HT1080 (cell line): ENCODE measurements around the gene CDK11A. TPM values are rescaled to one million over a fixed set of nuclear protein-coding genes. Genes with fewer than 3 reads are reported as not detected.

Source experiments
- DNase-seq: peaks from one replicate; pipeline ENCODE4 v3.0.0-alpha.2; 2015; ENCODE audit warnings: low read depth
- polyA plus RNA-seq, 2 experiments: library from polyadenylated mRNA; depleted of rRNA; stranded (reverse); fragments of >200 nt; gene quantifications; 2 replicates each; pipeline ENCODE4 v1.2.3, GENCODE V29; 2015
- total RNA-seq: library from RNA; depleted of rRNA; stranded (reverse); fragments of >200 nt; shearing (Covaris generic); gene quantifications from 2 replicates; pipeline ENCODE4 v1.2.3, GENCODE V29; 2014; rRNA removed

Gene CDK11A
- 11.8 and 13.4 TPM in 2 replicates for total RNA-seq
- polyA plus RNA-seq (2015; cell fraction: cytosol; rRNA removed), result 4.7 and 5.4 TPM in 2 replicates
- 54.3 and 60.9 TPM in 2 replicates for polyA plus RNA-seq (2015; cell fraction: nucleus; rRNA removed)

DNA sequence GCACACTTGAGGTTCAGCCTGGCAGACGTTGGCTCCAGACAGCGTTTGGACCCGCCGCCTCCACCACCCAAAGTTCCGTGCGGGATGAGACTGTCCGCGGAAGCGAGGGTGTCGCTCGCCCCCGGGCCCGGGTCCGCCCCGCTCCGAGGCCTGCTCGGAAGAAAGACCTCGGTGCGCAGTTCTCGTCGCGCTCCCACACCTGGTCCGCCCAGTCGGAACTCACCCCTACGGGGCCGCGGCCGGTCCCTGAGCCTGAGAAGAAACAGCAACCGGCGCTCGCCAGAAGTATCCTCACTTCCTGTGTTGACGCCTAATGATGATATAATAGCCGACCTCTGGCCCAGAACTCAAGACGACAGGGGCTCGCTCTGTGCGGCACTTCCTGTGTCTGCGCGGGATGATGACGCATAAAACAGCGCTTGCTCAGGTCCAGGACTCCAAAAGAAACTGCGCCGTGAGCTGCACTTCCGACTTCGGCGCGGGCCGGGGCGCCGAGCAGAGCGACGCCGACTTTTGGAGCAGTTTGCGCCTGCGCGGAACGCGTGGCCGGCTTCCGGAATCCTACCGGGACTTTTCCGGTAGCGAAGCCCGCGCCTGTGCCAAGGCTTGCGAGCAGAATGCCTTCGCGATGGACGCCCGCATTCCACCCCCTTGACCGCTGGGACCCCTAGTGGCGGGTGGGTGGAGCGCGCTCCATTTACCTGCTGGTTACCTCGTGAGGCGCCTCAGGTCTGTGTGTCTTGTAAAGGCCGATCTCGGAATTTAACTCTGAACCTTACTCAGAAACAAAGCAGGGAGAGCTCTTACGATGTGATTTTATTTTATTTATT, at the start of gene CDK11A:
Gene CDK11A, minus strand, starts transcription at position 323 of the 830 bp plus-strand sequence. CDS start 1,539 bp downstream, outside the sequence.
- peak; percentile 100 for DNase-seq

DNA sequence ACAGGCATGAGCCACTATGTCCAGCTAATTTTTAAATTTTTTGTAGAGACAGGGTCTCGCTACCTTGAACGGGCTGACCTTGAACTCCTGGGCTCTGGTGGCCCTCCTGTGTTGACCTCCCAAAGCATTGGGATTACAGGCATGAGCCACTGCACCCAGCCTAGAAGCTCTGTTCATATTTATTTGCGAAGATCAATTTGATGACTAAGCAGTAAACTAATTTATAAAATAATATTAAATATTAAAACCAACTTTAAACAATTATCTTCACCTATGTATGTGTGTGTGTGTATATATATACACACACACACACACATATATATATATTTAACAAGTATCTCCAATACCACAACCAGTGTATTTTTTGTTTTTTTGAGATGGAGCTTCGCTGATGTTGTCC, 49.7 kb upstream of the CDK11A start:
- no peak for DNase-seq

DNA sequence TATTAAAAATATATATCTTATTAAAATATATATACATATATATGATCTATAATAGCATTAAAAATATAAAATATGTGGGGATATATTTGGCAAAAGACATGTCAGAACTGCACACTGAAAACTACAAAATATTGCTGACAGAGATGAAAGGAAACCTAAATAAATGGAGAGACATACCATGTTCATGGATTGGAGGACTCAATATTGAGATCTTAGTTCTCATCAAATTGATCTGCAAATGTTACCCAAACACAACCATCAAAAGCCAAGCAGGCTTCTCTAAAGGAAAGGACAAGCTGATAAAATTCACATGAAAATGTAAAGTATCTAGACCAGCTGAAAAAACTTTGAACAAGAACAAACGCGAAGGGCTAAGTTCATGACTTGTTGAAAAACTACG, 46.9 kb upstream of the CDK11A start:
- no peak for DNase-seq

DNA sequence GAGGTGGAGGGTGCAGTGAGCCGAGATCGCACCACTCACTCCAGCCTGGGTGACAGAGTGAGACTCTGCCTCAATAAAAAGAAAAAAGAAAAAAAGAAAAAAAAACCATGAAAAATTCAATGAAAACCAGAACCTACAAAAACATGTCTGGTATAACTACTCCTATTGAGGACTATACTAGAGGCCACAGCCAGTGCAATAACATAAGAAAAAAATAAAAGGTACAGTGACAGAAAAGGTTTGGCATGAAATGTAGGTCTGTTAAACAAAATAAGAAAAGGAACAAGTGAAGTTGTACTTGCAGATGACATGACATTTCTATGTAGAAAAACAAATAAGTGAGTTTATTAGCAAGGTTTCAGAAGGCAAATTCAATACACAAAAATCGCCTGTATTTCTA, 45.9 kb upstream of the CDK11A start:
- DNase-seq, result no peak

DNA sequence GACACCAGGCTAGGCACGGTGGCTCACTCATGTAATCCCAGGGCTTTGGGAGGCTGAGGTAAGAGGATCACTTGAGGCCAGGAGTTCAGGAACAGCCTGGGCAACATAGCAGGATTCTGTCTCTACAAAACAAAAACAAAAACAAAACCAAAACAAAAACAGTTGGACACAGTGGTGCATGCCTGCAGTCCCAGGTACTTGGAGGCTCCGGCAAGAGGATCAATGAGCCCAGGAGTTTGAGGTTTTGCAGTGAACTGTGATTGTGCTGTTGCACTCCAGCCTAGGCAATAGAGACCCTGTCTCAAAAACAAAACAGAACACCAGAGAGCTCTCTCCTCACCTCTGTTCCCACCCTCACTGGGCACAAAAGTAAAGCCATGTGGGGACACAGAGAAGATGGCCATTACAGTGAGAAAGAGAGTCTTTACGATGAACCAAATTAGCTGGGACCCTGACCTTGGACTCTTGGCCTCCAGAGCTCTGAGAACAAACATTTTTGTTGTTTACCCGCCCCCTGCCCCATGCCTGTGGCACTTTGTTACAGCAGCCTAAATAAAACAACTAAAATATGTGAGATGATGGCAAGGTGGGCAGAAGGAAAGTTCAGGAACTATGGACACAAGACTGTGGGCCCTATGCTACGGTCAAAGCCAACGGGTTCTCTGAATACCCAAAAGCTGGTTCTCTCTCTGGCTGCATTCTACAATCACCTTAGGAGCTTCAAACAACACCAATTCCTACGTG, 44.3 kb upstream of the CDK11A start:
- no peak for DNase-seq

DNA sequence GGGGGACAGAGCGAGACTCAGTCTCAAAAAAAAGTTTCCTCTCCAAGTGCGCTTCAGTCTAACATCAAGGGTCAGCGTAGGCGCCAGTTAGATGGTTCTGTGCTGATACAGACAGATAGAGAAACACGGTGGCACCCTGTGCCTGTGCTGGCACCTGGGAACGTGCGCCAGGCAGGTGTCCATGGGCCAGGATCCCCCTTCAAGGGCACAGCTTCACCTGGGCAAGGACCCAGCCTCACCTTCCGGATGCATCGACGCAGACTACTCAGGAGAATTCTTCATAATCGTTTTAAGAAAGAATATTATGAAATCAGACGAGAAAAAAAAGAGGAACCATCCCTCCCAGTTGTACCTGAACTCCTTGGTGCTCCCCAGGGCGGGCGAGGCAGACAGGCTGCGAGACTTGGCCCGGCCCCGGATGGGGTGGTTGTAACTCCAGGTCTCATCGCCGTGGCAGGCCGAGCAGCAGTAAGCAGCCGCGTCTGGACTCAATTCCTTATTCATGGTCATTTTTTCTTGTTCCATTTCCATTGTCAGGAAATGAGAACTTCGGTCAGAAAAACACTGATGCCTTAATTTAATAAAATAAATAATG, 40.8 kb upstream of the CDK11A start:
- no peak for DNase-seq

DNA sequence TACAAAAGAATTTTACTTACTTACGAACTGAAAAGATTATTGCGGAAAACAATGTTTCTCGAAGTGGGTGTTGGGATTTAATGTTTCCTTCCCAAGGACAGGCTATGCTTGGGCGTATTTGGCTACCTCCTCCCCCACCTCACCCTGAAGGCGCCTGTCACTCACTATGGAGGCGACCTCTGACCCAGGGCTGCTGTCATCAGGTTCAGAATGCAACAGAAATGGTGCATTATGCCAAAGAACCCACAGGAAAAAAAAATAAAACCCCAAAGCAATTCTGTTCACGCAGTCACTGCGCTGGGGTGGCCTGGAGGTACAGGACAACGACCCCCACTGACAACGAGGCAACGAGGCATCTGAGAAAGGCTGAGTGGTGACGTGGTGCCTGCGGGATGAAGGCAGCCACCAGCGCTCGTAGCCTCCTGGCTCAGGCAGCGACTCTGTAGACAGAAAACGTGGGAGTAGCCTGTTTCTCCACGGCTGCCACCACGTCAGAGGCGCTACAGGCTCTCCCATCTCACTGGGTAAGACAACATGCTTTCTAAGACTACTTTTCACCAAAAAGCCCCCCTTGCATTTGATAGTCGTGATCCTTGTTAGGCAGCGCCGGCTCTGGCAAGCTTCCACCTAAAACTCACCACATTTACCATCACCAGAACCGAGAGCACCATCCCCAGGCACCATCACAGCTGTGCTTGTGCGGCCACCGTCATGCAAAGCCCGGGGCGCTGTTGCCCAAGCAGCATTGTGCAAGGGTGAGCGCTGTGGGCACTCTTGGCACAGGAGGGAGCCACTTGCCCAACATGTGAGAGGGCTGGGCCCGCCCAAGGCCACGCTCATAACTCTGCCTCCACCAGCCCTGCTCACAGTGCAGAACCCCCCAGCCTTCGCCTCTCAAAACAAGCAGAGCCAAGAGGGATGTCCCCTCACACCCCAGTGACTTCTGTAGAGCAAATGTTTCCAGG, 39.8 kb upstream of the CDK11A start:
- no peak for DNase-seq

DNA sequence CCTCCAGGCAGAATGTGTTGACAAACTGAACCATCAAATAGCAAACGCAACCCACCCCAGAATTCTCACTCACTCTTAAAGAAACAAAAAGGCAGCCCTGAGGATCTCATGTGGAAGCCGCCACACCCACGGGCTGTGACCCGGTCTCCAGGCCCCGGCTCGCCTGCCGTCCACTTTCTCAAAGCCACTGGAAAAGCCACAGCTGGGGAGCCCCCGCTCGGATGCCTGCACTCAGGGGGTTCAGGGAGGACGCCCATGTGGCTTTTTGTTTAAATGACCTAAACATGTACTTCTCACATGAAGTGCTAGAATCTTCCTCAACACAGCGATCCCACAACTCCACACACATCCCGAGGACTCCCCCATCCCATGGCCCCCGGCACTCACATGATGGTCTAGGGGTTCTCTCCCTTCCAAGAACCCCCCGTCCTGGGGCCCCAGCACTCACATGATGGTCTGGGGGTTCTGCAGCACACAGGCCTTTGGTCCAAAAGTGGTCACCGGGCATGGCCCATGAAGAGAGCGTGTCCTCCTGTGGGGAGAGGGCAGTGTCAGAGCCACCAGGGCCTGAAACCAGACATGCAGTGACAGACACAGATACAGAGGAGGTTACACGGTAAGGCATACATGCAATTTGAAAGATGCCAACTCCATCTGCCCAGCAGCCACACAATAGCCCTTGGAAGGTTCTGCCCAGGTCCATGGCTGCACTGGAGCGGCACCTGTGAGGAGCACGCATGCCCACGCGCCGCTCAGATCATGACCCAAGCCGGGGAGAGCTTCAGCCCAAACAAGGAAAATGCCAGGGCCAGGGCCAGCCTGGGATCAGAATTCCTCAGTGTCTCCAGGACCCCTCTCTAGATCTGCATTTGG, 37.6 kb upstream of the CDK11A start:
- DNase-seq, result no peak

DNA sequence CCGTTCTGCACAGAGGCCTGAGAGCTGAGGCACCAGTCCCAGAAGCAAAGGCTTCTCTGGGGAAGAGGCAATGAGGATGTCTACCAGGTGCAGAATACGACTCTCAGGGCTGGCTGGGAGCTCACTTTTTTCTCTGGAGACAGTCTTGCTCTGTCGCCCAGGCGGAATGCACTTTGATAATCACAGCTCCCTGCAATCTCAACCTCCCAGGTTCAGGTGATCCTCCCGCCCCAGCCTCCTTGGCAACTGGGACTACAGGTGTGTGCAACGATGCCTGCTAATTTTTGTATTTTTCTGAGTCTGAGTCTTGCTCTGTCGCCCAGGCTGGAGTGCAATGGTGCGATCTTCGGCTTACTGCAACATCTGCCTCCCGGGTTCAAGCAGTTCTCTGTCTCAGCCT, 36.6 kb upstream of the CDK11A start:
- DNase-seq, result no peak

DNA sequence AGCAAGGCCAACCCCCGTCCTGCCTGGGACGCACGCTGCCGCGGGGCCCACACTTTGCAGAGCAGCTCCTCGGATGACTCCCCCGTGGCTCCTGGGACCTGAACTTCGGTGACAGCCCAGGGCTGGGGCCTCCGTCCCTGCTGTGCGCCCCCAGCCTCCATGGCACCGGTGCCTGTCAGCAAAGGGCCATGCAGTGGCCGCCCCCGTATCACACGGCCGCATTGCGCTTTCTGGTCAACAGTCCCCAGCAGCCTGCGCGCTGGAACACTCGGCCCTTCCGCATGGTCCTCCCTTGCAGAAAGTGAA, 36.1 kb upstream of the CDK11A start:
- no peak for DNase-seq

DNA sequence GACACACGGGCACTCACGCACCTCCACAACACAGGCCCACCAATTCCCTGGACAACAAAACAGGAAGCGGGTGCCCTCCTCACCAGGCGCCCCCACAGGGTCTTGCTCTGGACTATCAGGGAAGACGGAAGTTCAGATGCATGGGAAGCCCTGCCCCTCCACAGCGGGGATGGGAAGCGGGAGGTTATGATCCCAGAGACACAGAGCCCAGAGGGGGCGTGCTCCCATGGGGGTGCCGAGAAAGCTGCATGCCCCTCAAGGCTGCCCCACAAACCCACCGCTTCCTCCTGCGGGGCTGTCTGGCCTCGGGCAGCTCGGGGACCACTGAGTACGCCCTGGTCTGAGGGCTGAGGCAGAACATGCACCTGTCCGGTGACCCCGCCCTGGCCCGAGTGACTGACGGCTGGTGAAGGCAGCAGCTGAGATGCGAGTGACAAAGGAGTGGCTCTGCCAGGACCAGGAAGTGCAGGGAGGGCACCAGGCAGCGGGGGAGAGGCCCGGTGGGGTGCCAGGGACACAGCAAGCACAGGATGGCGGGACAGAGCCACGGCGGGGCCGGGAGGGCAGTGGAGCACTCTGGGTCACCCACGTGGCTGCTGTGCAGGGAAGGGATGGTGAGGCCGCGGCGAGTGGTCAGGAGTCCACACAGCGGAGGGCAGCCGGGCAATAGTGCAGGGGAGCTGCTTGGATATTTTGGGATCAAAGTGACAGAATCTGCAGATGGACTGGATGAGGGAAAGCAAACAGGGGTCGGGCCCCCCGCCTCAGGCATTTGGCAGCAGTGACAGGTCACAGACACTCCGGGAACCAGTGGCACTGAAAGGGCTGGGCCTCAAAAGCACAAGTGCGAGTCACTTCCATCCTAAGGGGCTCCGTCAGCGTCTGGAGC, 35.5 kb upstream of the CDK11A start:
- DNase-seq, result no peak

DNA sequence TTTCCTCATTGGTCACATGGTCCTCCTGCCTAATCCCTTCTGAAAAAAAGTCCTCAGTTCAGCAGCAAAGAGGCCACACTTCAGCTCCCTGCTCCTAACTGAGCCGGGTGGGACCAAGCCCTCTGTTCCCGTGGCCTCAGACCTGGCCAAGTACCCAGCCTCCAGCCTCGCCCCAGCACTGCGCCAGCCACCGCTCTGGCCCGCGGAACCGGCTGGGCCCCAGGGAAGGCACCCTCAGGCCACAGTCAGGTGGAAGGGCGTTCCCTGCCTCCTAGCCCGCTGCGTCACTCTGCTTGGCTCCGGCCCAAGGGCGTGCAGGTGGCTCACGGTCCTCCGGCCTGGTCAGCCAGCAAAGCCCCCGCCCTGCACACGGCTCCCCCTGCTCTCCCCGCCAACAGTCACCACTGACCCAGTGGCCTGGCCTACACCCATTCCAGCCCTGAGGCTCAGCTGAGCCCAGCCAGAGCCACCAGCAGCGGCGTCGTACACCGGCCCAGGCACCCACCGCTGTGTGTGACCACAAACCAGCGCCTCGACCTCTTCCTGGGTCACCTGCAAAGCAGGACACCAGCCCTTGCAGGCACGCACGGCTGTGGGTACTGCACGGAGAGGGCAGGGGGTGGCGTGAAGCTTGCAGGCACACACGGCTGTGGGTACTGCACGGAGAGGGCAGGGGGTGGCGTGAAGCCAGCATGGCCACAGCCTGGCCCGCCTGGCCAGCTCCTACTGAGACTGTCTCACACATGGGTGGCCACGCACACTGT, 34.7 kb upstream of the CDK11A start:
- DNase-seq, result no peak

DNA sequence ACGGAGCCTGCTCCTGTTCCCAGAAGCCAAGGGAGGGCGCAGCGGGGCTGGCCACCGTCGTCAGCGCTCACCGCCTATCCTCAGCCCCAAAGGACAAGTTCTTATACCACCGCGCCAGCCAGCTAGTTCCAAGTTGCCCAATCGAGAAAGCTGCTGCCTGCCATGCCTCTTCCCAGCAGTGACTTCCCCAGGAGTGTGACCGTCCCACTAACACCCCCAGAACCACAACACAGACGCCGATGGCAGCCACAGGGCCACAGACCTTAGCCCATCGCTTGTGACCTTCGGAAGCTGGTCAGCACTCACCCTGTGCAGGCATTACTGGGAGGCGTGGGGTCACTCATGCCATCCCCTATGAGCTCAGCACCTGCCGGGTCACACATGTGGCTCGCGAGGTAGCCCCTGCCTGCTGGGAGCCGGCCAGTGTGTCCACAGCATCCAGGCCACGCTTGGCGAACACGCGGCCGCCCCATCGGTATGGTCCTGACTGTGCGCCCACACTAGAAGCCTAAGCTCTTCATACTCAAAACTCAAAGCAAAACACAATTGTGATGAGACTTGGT, 34.0 kb upstream of the CDK11A start:
- no peak for DNase-seq

DNA sequence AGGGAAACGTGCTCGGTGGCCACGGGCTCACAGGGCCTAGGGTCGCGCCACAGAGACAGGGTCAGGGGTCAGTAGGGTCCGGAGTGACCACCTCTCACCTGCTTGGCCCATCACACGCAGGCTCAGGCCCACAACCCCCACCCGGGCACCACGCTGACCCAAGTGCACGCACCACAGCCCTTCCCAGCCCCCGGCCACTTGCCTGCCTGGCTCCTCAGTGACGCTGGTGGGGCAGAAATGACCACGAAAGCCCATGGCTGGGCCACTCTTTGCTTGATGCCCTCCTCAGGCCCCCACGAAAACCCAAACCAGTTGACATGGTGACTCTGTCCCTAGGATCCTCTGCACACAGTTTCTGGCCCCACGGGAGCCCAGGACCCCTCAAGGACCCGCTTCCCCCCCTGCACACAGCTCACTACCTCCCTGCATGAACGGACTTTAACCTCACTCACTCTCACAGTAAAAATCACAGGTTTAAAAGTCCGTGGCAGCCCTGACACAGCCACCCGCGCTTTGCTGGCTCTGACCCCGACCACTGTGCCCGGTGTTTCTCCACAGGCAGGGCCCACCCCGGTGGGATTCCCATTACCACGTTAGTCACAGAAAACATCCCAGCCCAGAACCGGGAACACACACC, 33.4 kb upstream of the CDK11A start:
- no peak for DNase-seq

DNA sequence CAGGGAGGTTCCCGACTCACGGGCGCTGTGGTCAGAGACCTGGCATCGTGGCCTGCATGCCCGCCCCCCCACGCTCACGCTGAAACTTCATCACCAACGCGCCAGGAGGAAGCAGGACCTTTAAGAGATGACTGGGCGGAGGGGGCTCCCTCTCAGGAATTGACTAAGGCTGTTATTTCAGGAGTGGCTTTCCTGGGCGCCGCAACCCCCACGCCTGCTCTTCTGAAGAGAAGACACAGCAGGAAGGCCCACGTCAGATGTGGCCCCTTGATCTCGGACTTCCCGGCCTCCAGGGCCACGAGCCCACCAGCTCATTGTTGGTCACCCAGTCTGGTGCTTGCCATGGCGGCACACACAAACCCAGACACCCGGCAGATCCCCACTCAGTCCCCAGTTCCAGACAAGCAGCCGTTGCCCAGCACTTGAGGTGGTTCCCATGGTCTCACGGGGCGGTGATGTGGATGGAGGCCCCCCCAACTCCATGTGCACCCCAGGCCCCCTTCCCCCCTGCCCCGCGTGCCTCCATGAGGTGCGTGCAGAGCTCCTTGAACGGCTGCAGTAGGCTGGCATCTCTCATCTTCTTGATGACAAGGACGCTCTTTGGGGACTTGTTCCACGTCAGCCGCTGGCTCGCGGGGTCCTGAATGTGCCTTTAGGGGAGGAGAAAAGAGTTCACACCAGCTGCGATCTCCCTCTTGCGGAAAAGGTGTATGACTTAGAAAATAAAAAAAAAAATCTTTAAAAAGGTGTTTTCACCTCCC, 32.7 kb upstream of the CDK11A start:
- DNase-seq, result no peak

DNA sequence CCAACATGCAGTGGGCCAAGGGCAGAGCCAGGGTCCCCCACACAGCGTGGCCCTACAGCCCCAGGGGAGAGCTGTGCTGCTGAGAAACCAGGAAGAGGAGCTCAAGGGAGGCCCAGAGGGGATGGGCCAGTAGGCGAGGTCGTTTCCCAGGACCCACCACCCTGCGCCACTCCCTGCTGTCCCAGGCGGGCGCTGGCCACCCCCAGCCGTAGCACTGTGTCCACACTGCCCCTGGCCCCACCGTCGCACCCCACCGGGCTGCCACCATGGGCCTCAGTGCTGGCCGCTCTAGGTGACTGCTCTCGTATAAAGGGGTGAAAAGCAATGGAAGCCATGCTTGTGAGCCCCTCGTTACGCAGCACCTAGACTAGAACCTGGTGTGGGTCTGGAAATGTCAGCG, 31.7 kb upstream of the CDK11A start:
- DNase-seq, result no peak

DNA sequence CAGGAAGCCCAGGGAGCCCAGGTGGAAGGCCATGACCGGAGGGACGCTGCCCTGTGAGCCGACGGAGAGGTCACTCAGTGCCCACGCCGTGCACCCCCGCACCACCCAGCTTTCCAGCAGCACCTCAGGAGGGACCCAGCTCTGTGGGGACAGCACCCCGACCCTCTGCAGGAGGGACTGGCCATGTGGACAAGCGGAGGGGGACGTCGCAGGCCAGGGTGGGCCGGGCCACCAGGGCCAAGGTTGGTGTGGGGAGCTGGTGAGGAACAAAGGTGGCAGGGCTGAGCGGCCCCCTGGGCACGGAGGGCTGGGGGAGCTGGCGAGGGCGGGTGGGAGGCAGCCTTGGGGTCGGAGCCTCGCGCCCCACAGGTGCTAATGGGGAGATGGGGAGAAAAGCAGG, 31.3 kb upstream of the CDK11A start:
- DNase-seq, result no peak
